Epithelial cell of esophagus (primary cell): ENCODE results near the gene IL6R.
"Not testable (repeated sequence)": the region's sequence is repeated elsewhere in the genome, so short reads cannot be mapped to it uniquely, and the experiment has no call there.

Experiments used
- DNase-seq: peaks from one replicate; pipeline ENCODE4 v3.0.0; 2010; ENCODE audit warnings: low read depth
- H3K4me3 ChIP-seq: 2 replicates; pipeline ENCODE4 v1.5.1; 2011; ENCODE audit warnings: mild to moderate bottlenecking, low read length, control low read depth
- TF ChIP-seq, protein P1 (sequence below): IDR thresholded peaks from 2 replicates; pipeline ENCODE4 v1.5.1; 2011; ENCODE audit warnings: low read depth, mild to moderate bottlenecking, low read length, control low read depth, inconsistent platforms; ENCODE audit not compliant: insufficient read depth; ENCODE audit errors: missing control alignments

Gene IL6R

DNA sequence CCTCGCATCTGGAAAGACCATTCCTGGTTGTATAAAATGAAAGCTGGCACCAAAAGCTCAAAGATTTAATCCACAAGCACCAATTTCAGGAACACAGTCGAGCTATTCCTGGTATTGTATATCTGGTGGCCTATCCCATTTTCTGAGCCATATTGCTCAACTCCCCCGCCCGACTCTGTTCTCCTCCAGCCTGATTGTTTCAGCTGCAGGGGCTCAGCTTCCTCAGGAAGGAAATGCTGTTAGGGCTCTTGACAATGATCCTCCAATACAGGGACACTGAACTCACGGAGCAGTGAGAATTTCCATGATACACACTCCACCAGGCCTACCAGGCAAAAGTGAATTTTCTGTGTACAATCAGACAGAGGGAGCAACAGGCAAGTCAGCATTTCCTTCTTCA lies 80.0 kb downstream of the IL6R start:
- TF ChIP-seq, protein P1, sequence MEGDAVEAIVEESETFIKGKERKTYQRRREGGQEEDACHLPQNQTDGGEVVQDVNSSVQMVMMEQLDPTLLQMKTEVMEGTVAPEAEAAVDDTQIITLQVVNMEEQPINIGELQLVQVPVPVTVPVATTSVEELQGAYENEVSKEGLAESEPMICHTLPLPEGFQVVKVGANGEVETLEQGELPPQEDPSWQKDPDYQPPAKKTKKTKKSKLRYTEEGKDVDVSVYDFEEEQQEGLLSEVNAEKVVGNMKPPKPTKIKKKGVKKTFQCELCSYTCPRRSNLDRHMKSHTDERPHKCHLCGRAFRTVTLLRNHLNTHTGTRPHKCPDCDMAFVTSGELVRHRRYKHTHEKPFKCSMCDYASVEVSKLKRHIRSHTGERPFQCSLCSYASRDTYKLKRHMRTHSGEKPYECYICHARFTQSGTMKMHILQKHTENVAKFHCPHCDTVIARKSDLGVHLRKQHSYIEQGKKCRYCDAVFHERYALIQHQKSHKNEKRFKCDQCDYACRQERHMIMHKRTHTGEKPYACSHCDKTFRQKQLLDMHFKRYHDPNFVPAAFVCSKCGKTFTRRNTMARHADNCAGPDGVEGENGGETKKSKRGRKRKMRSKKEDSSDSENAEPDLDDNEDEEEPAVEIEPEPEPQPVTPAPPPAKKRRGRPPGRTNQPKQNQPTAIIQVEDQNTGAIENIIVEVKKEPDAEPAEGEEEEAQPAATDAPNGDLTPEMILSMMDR: no peak
- DNase-seq: no peak
- H3K4me3 ChIP-seq: no peak overlapping the region

DNA sequence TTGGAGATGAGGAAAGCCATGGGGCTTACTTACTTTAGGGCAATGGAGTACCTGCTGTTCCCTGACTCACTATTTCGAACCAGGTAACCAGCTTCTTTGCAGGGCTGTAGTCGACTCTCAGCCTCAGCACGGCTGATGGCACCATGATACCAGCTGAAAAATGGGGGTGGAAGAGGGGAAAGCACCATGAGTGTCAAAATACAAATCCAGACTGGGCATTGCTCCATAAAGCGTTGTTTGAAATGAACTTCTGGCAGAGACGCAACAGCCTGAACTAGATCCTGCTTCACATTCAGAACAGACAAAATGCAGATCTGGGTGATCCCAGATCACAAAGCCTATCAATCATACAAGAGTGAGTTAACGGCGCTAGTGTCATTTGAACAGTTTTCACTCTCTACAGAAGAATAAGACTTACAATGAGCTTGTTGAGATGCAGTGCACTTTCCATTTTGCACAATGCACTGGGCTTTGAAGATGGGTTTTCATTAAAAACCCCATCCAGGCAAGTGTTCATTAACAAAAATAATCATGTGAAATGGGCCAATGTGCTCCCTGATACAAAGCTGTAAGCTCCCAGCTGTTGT lies 80.9 kb downstream of the IL6R start:
- TF ChIP-seq, protein P1: no peak
- no peak overlapping the region for H3K4me3 ChIP-seq
- DNase-seq: no peak

DNA sequence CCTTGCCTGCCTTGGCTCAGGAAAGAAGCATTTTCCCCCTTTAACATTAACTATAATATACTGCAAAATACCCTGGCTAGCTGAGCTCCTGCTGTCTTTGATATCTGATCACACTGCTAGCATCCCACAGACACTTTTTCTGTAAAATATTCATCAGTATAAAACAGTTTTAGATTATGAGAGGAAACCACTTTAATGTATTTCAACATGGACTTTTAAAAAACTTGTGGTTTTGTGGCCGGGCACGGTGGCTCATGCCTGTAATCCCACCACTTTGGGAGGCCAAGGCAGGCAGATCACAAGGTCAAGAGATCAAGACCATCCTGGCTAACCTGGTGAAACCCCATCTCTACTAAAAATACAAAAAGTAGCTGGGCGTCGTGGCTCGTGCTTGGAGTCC lies 81.6 kb downstream of the IL6R start:
- not testable (repeated sequence) for H3K4me3 ChIP-seq, DNase-seq

DNA sequence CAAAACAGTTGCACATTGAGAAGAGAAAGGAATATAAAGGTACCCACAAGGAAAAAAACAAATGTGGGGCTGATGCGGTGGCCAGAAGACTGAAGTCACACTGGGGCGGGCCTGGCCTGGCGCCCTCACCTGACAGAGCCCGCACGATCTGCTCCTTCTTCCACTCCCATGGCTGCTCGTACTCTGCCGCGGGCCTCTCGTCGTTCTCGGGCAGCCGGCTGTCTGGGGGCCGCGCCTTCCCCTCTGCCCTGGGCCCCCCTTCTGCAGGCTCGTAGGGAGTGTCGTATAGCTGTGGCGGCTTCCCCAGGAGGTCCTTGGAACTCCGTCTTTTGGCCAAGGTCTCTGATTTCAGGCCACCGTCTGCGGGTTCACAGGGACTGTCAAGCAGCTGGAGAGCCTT lies 83.8 kb downstream of the IL6R start:
- TF ChIP-seq, protein P1: no peak
- no peak overlapping the region for H3K4me3 ChIP-seq
- DNase-seq: no peak

DNA sequence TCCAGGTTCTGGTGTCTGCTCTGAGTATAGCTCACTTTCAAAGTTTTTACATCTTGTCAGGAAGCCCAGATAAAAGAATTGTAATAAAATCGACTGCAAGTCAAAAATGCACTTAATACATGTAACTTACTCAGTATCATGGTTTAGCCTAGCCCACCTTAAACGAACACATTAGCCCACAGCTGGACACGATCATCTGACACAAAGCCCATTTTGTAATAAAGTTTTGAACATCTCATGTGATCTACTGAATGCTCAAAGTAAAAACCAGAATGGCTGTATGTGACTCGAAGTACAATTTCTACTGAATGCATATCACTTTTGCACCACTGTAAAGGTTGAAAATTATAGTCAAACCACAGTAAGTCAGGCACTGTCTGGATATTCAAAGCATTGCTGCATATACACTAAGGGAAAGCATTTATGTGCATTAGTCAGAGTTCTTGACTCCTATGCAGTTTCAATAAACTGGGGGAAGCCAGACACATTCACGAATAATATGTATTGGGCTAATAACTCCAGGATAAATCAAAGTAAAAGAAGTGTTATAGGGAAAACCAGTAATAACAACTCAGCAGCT lies 84.6 kb downstream of the IL6R start:
- no peak for DNase-seq
- H3K4me3 ChIP-seq: no peak overlapping the region
- TF ChIP-seq, protein P1: no peak

DNA sequence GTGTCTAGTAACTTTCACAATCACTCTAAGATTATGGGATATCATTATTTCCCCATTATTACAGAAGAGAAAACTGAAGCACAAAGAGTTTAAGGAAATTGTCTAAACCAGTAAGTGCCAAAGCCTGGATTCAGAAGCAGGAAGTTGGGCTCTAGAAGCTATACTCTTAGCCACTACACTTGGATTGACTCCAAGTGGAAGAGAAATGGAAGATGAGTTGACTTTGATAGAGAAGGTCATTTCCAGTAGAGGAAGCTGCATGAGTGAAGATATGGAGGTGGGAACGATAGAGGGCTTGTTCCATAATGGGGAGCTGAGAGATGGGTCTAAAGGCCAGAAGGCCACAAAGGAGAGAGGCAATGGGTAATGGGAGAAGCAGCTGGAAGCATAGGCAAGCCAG lies 85.2 kb downstream of the IL6R start:
- TF ChIP-seq, protein P1: no peak
- DNase-seq: no peak
- H3K4me3 ChIP-seq: no peak overlapping the region

DNA sequence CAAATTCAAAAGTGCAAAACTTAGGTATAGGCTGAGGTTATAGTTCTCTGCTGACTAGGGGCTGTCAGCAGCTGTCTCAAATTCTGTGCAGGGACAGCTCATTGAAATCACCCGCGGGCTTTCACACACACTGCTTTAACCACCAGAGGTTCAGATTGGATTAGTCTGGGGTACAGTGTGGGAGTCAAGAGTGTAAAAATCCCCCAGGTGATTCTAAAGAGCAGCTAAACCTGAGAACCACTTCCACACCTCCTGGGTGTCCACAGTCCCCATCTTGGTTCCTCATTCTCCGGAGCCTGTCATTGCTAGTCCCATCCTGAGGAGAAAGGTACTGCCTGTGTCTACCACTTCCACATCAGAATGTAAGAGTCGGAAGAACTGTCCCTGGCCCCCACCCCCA lies 87.0 kb downstream of the IL6R start:
- no peak for DNase-seq
- H3K4me3 ChIP-seq: no peak overlapping the region
- TF ChIP-seq, protein P1: no peak
